ENCODE data around the gene SLCO2A1.

GRCh38 chr3:134001251-134001650, 28.5 kb downstream of the SLCO2A1 start:
- TF ChIP-seq CTCF (IDR thresholded peaks at IDR 0.05) (no peak), POLR2A (IDR thresholded peaks at IDR 0.05) (no peak)

Measured in lower leg skin (tissue), 3 donors.